GM12875 (cell line): Measurements from ENCODE around the gene PPL.
"Not testable (repeated sequence)": the region's sequence is repeated elsewhere in the genome, so short reads cannot be mapped to it uniquely, and the experiment has no call there.

Experiments
- H3K4me3 ChIP-seq: one replicate; pipeline ENCODE4 v1.5.1; 2011; ENCODE audit warnings: low read depth, low read length, control low read depth
- TF ChIP-seq, protein P1 (sequence below): IDR thresholded peaks from 2 replicates; pipeline ENCODE4 v1.5.1; 2011; ENCODE audit warnings: low read depth, mild to moderate bottlenecking, control low read depth, inconsistent platforms, low read length, moderate library complexity, borderline replicate concordance; ENCODE audit not compliant: insufficient read depth

PPL gene

DNA sequence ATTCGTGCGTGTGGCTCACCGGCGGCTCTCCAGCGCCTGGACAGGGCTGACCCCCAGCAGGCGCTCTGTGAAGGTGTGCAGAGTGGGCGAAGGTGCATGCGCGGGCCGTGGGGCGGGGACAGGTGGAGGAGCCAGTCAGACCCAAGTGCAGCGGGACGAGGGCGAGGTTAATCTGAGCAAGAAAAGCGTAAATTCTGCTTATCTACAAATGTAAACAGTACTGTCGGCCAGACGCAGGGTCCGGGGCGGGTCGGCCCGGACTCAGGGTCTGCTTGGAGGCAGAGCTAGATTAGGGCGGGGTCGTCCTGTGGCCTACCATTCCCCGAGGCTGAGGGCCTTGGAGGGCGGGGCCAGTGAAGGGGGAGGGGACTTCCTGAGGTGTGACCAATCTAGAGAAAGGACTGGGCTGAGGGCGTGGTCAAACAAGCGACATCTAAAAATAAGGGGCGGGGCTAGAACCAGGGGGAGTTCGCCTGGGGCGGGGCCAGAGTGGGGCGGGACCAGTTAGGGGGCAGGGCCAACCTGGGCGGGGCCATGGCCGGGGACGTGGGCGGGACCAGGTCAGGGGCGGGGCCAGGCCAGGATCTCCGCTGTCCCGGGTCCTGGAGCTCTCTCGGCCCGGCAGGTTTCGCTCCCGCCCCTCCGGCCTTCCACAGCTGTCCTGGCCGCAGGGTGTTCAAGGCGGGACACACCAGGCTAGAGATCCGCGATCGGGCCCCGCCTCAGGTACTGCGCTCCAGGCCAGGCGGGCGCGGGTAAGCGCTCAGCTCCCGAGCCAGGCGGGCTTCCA, 21.0 kb upstream of the PPL start, which contains the start of gene SEC14L5:
Gene SEC14L5 (plus strand): TSS at position 611 of the 790 bp plus-strand sequence. CDS start 994 bp downstream, outside the sequence.
- TF ChIP-seq, protein P1, sequence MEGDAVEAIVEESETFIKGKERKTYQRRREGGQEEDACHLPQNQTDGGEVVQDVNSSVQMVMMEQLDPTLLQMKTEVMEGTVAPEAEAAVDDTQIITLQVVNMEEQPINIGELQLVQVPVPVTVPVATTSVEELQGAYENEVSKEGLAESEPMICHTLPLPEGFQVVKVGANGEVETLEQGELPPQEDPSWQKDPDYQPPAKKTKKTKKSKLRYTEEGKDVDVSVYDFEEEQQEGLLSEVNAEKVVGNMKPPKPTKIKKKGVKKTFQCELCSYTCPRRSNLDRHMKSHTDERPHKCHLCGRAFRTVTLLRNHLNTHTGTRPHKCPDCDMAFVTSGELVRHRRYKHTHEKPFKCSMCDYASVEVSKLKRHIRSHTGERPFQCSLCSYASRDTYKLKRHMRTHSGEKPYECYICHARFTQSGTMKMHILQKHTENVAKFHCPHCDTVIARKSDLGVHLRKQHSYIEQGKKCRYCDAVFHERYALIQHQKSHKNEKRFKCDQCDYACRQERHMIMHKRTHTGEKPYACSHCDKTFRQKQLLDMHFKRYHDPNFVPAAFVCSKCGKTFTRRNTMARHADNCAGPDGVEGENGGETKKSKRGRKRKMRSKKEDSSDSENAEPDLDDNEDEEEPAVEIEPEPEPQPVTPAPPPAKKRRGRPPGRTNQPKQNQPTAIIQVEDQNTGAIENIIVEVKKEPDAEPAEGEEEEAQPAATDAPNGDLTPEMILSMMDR = no peak
- no peak within 1 kb of the TSS for H3K4me3 ChIP-seq

DNA sequence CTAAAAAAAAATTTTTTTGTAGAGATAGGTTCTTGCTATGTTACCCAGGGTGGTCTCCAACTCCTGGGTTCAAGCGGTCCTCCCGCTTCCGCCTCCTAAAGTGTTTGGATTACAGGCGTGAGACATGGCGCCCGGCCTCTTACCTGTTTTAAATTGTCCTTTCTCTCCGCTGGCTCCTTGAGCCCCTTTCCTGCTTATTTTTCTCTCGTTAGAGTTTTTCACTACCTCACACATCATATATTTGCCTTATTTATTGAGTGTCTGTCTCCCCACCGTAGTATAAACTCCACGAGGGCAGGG, 20.4 kb upstream of the PPL start:
- TF ChIP-seq, protein P1 = no peak

DNA sequence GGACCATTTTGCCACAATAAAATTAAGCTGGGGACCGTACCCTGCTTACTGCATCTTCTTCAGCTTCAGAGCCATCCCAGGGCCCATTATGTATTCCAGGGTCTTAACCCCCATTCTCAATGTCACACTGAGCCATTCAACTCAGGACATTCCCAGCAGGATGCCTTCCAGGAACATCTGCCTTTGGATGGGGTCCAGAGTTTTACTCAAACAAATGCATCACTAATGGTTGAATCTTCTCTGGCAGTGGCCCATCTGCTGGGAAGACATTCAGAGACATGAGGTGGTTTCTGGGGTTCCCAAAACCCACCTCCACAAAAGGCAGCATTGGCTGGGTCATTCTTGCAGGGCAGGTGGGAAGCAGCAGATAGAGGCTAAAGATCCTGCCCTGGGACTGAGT, 17.8 kb upstream of the PPL start:
- TF ChIP-seq, protein P1 = no peak

More for the DNA sequence above, 20.4 kb upstream of the PPL start:
- H3K4me3 ChIP-seq = no peak overlapping the region

DNA sequence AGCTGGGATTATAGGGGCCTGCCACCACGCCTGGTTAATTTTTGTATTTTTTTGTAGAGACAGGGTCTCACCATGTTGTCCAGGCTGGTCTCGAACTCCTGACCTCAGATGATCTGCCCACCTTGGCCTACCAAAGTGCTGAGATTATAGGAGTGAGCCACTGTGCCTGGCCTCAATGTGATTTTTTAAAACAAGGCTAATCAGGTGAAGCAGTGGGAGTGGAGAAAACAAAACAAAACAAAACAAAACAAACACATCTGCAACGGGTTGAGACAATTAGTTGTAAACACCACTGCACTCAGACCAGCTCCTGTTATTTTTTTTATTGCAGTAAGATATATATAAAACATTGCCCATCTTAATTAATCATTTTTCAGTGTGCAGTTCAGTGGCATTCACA, 14.6 kb upstream of the PPL start:
- not testable (repeated sequence) for H3K4me3 ChIP-seq

More for the DNA sequence above, 17.8 kb upstream of the PPL start:
- no peak overlapping the region for H3K4me3 ChIP-seq

DNA sequence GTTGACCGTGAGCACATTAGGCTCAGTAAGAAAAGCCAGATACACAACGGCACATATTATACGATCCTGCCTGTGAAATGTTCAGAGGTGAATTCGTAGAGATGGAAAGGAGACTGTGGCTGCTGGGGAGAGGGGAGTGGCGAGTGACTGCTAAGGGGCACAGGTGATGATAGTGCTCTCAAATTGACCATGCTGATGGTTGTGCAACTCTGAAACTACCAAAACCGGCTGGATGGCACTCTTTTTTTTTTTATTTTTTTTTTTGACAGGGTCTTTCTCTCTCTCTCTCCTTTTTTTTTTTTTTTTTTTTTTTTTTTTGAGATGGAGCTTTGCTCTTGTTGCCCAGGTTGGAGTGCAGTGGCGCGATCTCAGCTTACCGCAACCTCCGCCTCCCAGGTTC, 13.0 kb upstream of the PPL start:
- TF ChIP-seq, protein P1 = no peak
- no peak overlapping the region for H3K4me3 ChIP-seq

DNA sequence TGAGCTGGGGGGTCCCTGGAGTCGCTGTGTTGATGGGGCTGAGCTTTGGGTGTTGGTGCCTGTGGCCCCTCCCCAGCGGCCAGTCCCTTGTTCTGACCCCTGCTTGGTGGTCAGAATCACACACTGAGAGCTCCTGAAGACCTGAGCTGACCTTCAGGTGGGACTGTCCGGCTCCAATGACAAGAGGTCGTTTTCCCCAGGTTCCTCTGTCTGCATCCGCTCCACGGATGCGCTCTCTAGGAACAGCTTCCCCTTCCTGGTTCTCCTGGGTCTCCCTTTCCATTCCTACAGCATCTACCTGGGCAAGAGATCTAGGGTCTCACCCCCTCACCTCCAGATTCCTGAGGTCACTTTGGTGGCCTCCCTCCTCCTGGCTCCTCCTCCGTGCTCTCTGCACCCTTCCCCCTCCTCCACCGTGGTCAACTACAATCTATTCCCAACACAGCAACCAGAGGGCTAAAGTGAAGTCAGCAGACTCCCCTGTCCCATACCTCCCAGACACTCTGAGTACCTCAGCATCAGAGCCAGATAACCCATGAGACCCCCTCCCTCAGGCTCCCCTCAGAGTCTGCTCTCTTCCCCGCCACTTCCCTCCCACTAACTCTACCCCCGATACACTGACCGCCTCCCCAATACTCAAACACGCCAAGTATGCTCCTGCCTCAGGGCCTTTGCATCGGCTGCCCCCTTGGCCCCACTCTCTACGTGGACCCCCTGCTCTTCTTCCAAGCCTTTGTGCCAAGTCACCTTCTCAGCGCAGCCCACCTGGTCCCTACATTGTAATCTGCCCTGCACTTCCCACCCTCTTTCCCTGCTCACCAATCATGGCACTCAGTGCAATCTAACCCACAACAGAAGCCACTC, 12.2 kb upstream of the PPL start:
- H3K4me3 ChIP-seq = no peak overlapping the region
- TF ChIP-seq, protein P1 = no peak

DNA sequence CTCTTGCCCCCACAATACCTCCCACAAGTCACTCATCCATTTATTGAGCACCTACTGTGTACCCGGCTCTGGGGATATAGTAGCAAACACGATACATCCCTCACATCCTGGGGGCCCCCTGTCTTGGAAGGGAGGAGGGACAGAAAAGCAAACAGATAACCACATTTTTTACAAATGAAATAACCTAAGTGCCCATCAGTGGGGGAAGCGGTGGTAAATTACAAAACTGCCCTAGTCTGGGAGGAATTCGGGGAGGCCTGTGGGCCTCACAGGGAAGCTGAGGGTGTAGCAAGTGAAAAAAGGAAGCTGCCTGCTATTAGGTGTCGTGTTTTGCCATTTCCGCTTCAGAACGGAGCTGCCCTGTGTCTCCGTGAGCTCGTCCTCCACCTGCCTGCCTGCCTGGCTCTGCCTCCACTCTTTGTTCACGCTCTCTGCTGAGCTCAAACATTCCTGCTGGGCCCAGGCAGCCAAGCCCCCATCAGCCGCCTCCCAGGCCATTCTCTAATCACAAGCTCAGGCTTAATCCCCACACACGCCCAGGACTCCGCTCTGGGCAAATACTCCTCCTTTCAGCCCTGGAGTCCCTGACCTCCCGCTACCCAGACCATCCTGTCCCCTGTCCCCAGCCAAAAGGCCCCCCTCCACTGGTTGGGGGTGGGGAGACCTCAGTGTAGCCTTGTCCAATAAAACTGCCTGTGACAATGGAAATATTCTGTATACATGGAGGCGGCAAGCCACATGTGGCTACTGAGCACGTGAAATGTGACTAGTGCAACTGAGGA, 11.0 kb upstream of the PPL start:
- TF ChIP-seq, protein P1 = no peak
- H3K4me3 ChIP-seq = no peak overlapping the region
